Caki2 (cell line): Measurements from ENCODE around the gene CLN3. TPM values are rescaled to one million over a fixed set of nuclear protein-coding genes. Genes with fewer than 3 reads are reported as not detected.
"Not testable (repeated sequence)": the region's sequence is repeated elsewhere in the genome, so short reads cannot be mapped to it uniquely, and the experiment has no call there.

ENCODE experiments used
- DNase-seq: peaks from one replicate; pipeline ENCODE4 v3.0.0-alpha.2; 2015; ENCODE audit warnings: low read depth
- in situ Hi-C: cut with HindIII; loops from 2 replicates; pipeline ENCODE4 v1.10.0; 2016; ENCODE audit warnings: low sequenced_read_pairs, low pct_unique_long_range_greater_than_20kb, mixed read lengths
- total RNA-seq: library from RNA; depleted of rRNA; stranded (reverse); fragments of >200 nt; shearing (Covaris generic); gene quantifications from 2 replicates; pipeline ENCODE4 v1.2.3, GENCODE V29; 2014; ENCODE audit warnings: low replicate concordance

The CLN3 gene
- total RNA-seq, 1 experiment from 2014 or later = 34.6 TPM

- no peak for DNase-seq
- in situ Hi-C loops = no loop called here
Observed at GRCh38 chr16:28521436-28521835, 29.6 kb upstream of the CLN3 start.

- in situ Hi-C loops = no loop called here
- no peak for DNase-seq
Observed at GRCh38 chr16:28520672-28521071, 28.8 kb upstream of the CLN3 start.

- no peak for DNase-seq
- in situ Hi-C loops = no loop called here
Observed at GRCh38 chr16:28514246-28514645, 22.4 kb upstream of the CLN3 start.

- in situ Hi-C loops = no loop called here
- no peak for DNase-seq
Observed at GRCh38 chr16:28513484-28514181, 21.8 kb upstream of the CLN3 start.

- DNase-seq = no peak
- in situ Hi-C loops = no loop called here
Observed at GRCh38 chr16:28511801-28512789, 20.2 kb upstream of the CLN3 start.

- no peak for DNase-seq
- in situ Hi-C loops = no loop called here
Observed at GRCh38 chr16:28511031-28511430, 19.2 kb upstream of the CLN3 start.

- in situ Hi-C loops = no loop called here
- DNase-seq = no peak
Observed at GRCh38 chr16:28505489-28506137, 13.7 kb upstream of the CLN3 start.

- in situ Hi-C loops = no loop called here
- no peak for DNase-seq
Observed at GRCh38 chr16:28504707-28505404, 13.0 kb upstream of the CLN3 start.

- no peak for DNase-seq
- in situ Hi-C loops = no loop called here
Observed at GRCh38 chr16:28503470-28504259, 11.8 kb upstream of the CLN3 start.

GRCh38 chr16:28502290-28502689 is 10.4 kb upstream of the CLN3 start:
- DNase-seq = no peak
- in situ Hi-C loops = no loop called here

- DNase-seq = no peak
- in situ Hi-C loops = no loop called here
Observed at GRCh38 chr16:28501258-28502232, 9.7 kb upstream of the CLN3 start.

- DNase-seq, in situ Hi-C loops: not testable (repeated sequence)
Observed at GRCh38 chr16:28500476-28501180, 8.8 kb upstream of the CLN3 start.

- peak; percentile 69 for DNase-seq
- in situ Hi-C loops = no loop called here
Observed at GRCh38 chr16:28499854-28500253, 8.0 kb upstream of the CLN3 start.

- in situ Hi-C loops = no loop called here
- no peak for DNase-seq
Observed at GRCh38 chr16:28498666-28499381, 7.0 kb upstream of the CLN3 start.

- DNase-seq = no peak
- in situ Hi-C loops = no loop called here
Observed at GRCh38 chr16:28497861-28498599, 6.2 kb upstream of the CLN3 start.
